Activated B cell treated with CpG ODN at 0.5 μM for 24 hours (primary cell): Measurements from ENCODE around the gene S100A1. TPM values are rescaled to one million over a fixed set of nuclear protein-coding genes. Genes with fewer than 3 reads are reported as not detected.
"Not testable (repeated sequence)": the region's sequence is repeated elsewhere in the genome, so short reads cannot be mapped to it uniquely, and the experiment has no call there.

Source experiments
- ATAC-seq: fragments of 200-7000 bp; cut with Tn5 transposase; one replicate; pipeline ENCODE4 v1.10.0; 2021; ENCODE audit warnings: low read depth, mild to moderate bottlenecking, moderate library complexity
- CTCF ChIA-PET: fragments of 350-600 bp; sonication (Branson Sonifier 250); formaldehyde crosslinking; loops from one replicate; lab custom pipeline; 2021; ENCODE audit warnings: antibody characterized with exemption; lab: Charles Lee
- POLR2A ChIA-PET: fragments of 350-600 bp; sonication (Branson Sonifier 250); formaldehyde crosslinking; loops from one replicate; lab custom pipeline; 2021; ENCODE audit warnings: antibody characterized with exemption; lab: Charles Lee
- DNase-seq: peaks from one replicate; pipeline ENCODE4 v3.0.0; 2022
- H3K27ac Mint-ChIP-seq: one replicate; pipeline ENCODE4 v1.8.0; 2020; ENCODE audit warnings: mixed read lengths
- H3K27me3 Mint-ChIP-seq: one replicate; pipeline ENCODE4 v1.8.0; 2021; ENCODE audit warnings: mixed read lengths
- H3K36me3 Mint-ChIP-seq: one replicate; pipeline ENCODE4 v1.8.0; 2021; ENCODE audit warnings: low read depth, mixed read lengths
- H3K4me1 Mint-ChIP-seq: one replicate; pipeline ENCODE4 v1.8.0; 2021; ENCODE audit warnings: mixed read lengths
- H3K4me3 Mint-ChIP-seq: one replicate; pipeline ENCODE4 v1.8.0; 2020; ENCODE audit warnings: mild to moderate bottlenecking, mixed read lengths
- H3K9me3 Mint-ChIP-seq: one replicate; pipeline ENCODE4 v1.8.0; 2020; ENCODE audit warnings: mixed read lengths
- intact Hi-C: fragments of 100-400 bp; cut with micrococcal nuclease; formaldehyde crosslinking; loops from one replicate; pipeline ENCODE4 v1.15.1; 2024
- total RNA-seq: library from RNA; stranded (reverse); gene quantifications from 2 replicates; pipeline ENCODE4 v1.2.3, GENCODE V29; 2022
- TF ChIP-seq, protein P1 (sequence below): fragments of 200-600 bp; IDR thresholded peaks from one replicate; pipeline ENCODE4 v1.8.0; 2022; ENCODE audit warnings: antibody characterized with exemption, mild to moderate bottlenecking

S100A1 gene
- total RNA-seq = 0.31 and 0.69 TPM in 2 replicates

- no peaks in the 10 kb centered on the region for H3K27me3 Mint-ChIP-seq
- ATAC-seq (no peak), DNase-seq (no peak)
- H3K9me3 Mint-ChIP-seq = no peaks in the 10 kb centered on the region
- H3K27ac Mint-ChIP-seq = peak within 1 kb of the TSS; percentile 25
- intact Hi-C loops = loop anchor here (2.0 kb wide), 1 partner anchor 55 kb away; no protein-coding TSS in a partner anchor
- CTCF ChIA-PET = interaction anchor here (1.0 to 3.8 kb wide), 10 partner anchors 10 to 118 kb away, joined by 3 to 38 read pairs (median 4); partner anchors contain the start of gene S100A6
- peaks cover 32% of the 10 kb centered on the region for H3K4me1 Mint-ChIP-seq
- H3K4me3 Mint-ChIP-seq = peak within 1 kb of the TSS; percentile 60
- TF ChIP-seq, protein P1, sequence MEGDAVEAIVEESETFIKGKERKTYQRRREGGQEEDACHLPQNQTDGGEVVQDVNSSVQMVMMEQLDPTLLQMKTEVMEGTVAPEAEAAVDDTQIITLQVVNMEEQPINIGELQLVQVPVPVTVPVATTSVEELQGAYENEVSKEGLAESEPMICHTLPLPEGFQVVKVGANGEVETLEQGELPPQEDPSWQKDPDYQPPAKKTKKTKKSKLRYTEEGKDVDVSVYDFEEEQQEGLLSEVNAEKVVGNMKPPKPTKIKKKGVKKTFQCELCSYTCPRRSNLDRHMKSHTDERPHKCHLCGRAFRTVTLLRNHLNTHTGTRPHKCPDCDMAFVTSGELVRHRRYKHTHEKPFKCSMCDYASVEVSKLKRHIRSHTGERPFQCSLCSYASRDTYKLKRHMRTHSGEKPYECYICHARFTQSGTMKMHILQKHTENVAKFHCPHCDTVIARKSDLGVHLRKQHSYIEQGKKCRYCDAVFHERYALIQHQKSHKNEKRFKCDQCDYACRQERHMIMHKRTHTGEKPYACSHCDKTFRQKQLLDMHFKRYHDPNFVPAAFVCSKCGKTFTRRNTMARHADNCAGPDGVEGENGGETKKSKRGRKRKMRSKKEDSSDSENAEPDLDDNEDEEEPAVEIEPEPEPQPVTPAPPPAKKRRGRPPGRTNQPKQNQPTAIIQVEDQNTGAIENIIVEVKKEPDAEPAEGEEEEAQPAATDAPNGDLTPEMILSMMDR = no peak
- POLR2A ChIA-PET = interaction anchor here (0.9 to 5.5 kb wide), 5 partner anchors 9 to 62 kb away, joined by 3 to 27 read pairs (median 5); partner anchors contain the start of gene S100A2
- peaks cover 4% of the 10 kb centered on the region for H3K36me3 Mint-ChIP-seq
These were observed at the start of gene S100A1 for GRCh38 chr1:153627715-153628626. Gene S100A1 (plus strand): TSS chr1:153628434. CDS start chr1:153630522, 2,088 bp downstream.

DNA sequence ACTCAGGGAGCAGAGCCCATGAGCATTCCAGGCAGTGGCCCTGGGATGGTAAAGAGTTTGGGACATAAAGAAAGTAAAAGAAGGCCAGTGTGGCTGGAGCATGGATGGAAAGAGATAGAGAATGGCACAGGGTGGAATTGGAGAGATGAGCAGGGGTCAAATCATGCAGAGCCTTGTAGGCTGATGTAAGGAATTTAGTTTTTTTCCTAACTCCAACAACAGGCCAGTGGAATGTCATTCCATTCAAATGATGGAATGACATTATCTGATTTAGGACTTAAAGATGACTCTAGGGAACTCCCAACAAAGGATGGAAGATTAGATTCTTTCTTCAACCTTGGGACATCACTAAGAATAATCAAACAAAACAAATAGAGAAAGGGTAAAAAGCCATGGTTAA is 49.7 kb upstream of the S100A1 start:
- CTCF ChIA-PET = no interaction called here
- ATAC-seq (no peak), DNase-seq (no peak)
- no peaks in the 10 kb centered on the region for H3K36me3 Mint-ChIP-seq
- peaks cover 2% of the 10 kb centered on the region for H3K4me1 Mint-ChIP-seq
- no peak overlapping the region for H3K27ac Mint-ChIP-seq
- intact Hi-C loops = no loop called here
- no peak overlapping the region for H3K4me3 Mint-ChIP-seq
- POLR2A ChIA-PET = interaction anchor here (0.6 to 3.6 kb wide), 2 partner anchors 55 to 82 kb away, joined by 3 to 24 read pairs; partner anchors contain the start of gene CHTOP
- peaks cover 4% of the 10 kb centered on the region for H3K27me3 Mint-ChIP-seq
- TF ChIP-seq, protein P1 = no peak
- H3K9me3 Mint-ChIP-seq = no peaks in the 10 kb centered on the region

DNA sequence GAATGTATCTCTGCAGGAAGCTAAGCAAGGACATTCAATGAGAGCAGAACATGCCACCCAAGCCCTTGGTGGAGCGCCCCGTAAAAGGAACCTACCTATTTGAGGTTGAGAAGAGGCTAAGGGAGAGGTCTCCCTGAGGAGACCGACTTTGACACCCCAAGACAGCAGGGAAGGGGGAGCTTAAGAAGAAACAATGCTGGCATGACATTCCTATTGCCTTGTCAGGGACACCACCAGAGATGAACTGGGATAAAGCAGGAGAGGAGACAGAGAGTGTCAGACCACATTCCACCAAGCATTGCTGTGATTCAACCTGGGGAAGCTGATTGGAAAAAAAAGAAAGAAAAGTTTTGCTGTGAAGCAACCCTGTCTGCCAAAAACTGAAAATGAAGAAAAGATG is 49.3 kb upstream of the S100A1 start:
- Mint-ChIP-seq H3K36me3 (no peaks in the 10 kb centered on the region), H3K27ac (no peak overlapping the region), H3K4me3 (no peak overlapping the region), H3K4me1 (peaks cover 2% of the 10 kb centered on the region), H3K9me3 (no peaks in the 10 kb centered on the region), H3K27me3 (peaks cover 4% of the 10 kb centered on the region)
- intact Hi-C loops = no loop called here
- ChIA-PET CTCF (no interaction called here), POLR2A (interaction anchor here (3.6 kb wide), 1 partner anchor 55 kb away, joined by 24 read pairs; the partner anchor contains the start of gene CHTOP)
- ATAC-seq = no peak
- DNase-seq = no peak
- TF ChIP-seq, protein P1 = no peak

DNA sequence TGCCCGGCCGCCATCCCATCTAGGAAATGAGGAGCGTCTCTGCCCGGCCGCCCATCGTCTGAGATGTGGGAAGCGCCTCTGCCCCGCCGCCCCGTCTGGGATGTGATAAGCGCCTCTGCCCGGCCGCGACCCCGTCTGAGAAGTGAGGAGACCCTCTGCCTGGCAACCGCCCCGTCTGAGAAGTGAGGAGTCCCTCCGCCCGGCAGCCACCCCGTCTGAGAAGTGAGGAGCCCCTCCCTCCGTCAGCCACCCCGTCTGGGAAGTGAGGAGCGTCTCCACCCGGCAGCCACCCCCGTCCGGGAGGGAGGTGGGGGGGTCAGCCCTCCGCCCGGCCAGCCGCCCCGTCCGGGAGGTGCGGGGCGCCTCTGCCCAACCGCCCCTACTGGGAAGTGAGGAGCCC is 45.4 kb upstream of the S100A1 start:
- H3K4me1 Mint-ChIP-seq, intact Hi-C loops, H3K27ac Mint-ChIP-seq, H3K4me3 Mint-ChIP-seq, POLR2A ChIA-PET, H3K27me3 Mint-ChIP-seq, DNase-seq, H3K9me3 Mint-ChIP-seq, H3K36me3 Mint-ChIP-seq, ATAC-seq, CTCF ChIA-PET: not testable (repeated sequence)

- DNase-seq, CTCF ChIA-PET, H3K27me3 Mint-ChIP-seq, H3K4me1 Mint-ChIP-seq, intact Hi-C loops, H3K27ac Mint-ChIP-seq, H3K36me3 Mint-ChIP-seq, ATAC-seq, H3K9me3 Mint-ChIP-seq, H3K4me3 Mint-ChIP-seq: not testable (repeated sequence)
- POLR2A ChIA-PET = interaction anchor here (0.6 to 0.7 kb wide), 2 partner anchors 144 to 930 kb away, joined by 3 to 6 read pairs; partner anchors contain the start of gene INTS3
These were observed 44.7 kb upstream of the S100A1 start for GRCh38 chr1:153583514-153583913.

- no peaks in the 10 kb centered on the region for H3K9me3 Mint-ChIP-seq
- ATAC-seq = no peak
- H3K36me3 Mint-ChIP-seq = no peaks in the 10 kb centered on the region
- intact Hi-C loops = no loop called here
- TF ChIP-seq, protein P1 = no peak
- no peak for DNase-seq
- POLR2A ChIA-PET = interaction anchor here (0.6 to 0.7 kb wide), 2 partner anchors 144 to 929 kb away, joined by 3 to 6 read pairs; partner anchors contain the start of gene INTS3
- H3K4me3 Mint-ChIP-seq = no peak overlapping the region
- H3K27me3 Mint-ChIP-seq = no peaks in the 10 kb centered on the region
- H3K4me1 Mint-ChIP-seq = no peaks in the 10 kb centered on the region
- H3K27ac Mint-ChIP-seq = no peak overlapping the region
- CTCF ChIA-PET = interaction anchor here (0.9 kb wide), 1 partner anchor 43 kb away, joined by 3 read pairs; the partner anchor contains the start of gene S100A13
These were observed 44.3 kb upstream of the S100A1 start for GRCh38 chr1:153583976-153584375.
